Hematopoietic multipotent progenitor cell treated with erythropoietin and hydrocortisone succinate and interleukin-3 and kit ligand, for 6 days (in vitro differentiated cells): ENCODE results near the gene CACNG1.

ENCODE experiments used
- DNase-seq: peaks from one replicate; pipeline ENCODE4 v3.0.0-alpha.2; 2015

The CACNG1 gene

GRCh38 chr17:67052720-67053437, 8.5 kb downstream of the CACNG1 start:
- no peak for DNase-seq

- no peak for DNase-seq
Observed at GRCh38 chr17:67053438-67054000, 9.2 kb downstream of the CACNG1 start.

DNA sequence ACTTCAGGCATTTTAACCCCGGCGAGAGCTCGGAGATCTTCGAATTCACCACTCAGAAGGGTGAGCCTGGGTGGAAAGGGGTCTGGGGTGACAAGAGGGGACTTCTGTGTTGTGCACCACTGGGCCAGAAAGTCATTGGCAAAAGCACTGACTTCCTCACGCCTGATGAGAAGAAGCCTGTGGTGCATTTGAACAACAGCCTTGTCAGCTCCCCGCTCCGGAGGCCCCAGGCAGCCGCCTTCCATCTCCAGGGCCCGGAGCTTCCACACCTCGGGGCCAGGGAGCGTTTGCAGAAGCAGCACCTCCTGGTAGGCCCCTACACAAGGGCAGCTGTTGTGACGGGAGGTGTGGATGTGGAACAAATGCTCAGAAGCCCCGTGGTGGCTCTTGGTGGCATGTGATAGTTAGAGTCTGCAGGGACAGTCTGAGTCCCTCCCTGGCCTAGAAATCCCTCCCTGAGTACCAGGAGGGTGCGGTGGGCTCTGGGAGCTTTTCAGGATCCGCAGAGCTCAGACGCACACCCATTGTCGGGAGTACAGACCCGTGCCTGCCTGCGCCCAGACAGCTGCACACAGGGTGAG, 9.7 kb downstream of the CACNG1 start:
- no peak for DNase-seq

GRCh38 chr17:67054608-67055007, 10.3 kb downstream of the CACNG1 start:
- no peak for DNase-seq

- no peak for DNase-seq
Observed at GRCh38 chr17:67055041-67055443, 10.7 kb downstream of the CACNG1 start.

DNA sequence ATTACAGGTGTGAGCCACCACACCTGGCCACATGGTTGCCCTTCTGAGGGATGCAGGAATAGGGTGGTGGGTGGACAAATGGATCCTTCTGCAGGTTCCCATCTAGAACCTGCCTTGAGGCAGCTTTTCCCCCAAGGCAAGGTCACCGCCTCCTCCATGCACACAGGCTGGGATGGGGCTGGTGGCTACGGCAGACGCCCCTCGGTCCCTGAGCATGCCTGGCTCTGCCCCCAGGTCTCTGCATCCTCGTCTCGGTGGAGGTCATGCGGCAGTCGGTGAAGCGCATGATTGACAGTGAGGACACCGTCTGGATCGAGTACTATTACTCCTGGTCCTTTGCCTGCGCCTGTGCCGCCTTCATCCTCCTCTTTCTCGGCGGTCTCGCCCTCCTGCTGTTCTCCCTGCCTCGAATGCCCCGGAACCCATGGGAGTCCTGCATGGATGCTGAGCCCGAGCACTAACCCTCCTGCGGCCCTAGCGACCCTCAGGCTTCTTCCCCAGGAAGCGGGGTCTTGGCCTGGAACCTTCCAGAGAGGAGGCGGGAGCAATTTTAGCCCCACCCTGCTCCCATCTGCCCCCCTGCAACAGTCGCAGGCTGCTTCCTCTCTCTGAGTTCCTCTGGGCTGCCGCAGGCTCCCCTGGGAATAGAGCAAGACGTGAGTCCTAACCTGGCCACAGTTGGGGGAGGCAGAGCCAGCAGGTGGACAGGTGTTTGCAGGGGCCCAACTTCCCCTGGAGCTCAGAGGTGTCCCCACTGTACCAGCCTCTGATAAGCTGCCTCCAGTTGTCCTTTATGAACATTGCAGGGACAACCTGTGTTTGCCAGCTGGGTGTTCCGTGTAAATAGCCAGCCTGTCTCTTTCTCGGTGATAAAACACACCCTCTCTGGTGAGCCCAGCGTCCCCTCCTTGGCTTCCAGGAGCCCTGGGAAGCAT, 11.7 kb downstream of the CACNG1 start:
- no peak for DNase-seq

GRCh38 chr17:67056746-67057490, 12.6 kb downstream of the CACNG1 start:
- no peak for DNase-seq

DNA sequence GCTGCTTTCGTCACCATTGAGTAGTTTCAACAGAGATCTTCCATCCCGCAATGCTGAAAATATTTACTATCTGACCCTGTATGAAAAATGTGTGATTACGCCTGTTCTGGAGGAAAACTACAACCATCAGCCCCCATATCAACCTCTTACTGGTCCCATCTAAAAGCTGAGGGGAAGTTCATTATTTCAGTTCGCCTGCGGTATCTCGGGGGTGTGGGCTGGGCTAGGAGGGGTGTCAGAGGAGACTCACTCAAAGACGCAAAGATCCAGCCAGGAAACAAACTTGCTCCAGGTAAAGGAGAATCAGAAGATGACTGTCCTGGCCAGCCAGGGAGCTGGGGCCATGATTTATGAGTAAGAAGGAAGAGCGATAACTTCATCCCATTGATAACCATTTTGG, 13.7 kb downstream of the CACNG1 start:
- no peak for DNase-seq

- no peak for DNase-seq
Observed at GRCh38 chr17:67059372-67059771, 15.0 kb downstream of the CACNG1 start.

- DNase-seq: no peak
Observed at GRCh38 chr17:67063141-67063540, 18.8 kb downstream of the CACNG1 start.

- DNase-seq: no peak
Observed at GRCh38 chr17:67066717-67067116, 22.4 kb downstream of the CACNG1 start.

- no peak for DNase-seq
Observed at GRCh38 chr17:67067571-67068482, 23.5 kb downstream of the CACNG1 start.

- DNase-seq: no peak
Observed at GRCh38 chr17:67068999-67069398, 24.6 kb downstream of the CACNG1 start.

- DNase-seq: no peak
Observed at GRCh38 chr17:67069603-67070136, 25.3 kb downstream of the CACNG1 start.

GRCh38 chr17:67071595-67071994, 27.2 kb downstream of the CACNG1 start:
- no peak for DNase-seq

DNA sequence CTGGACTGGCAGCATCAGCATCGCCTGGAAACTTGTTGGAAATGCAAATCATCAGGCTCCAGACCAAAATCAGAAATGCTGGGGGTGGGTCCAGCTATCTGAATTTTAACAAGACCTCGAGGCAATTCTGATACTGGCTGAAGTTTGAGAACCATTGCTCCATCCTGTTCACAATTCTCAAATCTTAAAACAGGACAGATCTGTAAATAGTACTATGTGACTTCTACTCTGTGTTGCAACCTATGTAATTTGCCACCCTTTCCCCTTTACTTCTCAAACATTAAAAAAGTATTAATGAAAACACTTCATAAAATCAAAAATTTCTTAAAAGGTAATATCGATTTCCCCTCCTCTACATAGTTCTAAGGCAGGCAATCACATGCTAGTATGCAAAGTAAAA, 28.5 kb downstream of the CACNG1 start:
- DNase-seq: no peak

GRCh38 chr17:67074781-67075180, 30.4 kb downstream of the CACNG1 start:
- DNase-seq: no peak

DNA sequence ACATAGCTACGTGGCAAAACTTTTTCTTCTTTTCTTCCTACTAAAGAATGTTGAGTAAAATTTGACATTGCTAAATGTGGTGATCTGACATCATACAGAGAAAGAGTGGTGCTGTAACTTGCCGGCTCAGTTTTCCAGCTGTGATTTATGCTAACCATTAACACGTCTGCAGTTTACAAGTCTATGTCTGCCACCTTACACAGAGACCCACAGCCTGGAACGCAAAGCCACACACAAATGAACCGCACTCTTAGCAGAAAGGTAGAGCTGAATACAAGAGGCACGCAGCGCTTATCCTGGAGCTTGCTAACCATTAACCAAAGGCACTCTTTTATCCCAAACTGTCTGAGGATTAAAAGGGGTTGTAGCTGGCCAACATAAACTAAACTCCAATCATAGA, 31.9 kb downstream of the CACNG1 start:
- DNase-seq: no peak

- DNase-seq: no peak
Observed at GRCh38 chr17:67078292-67078691, 33.9 kb downstream of the CACNG1 start.

GRCh38 chr17:67079491-67079890, 35.1 kb downstream of the CACNG1 start:
- DNase-seq: no peak

DNA sequence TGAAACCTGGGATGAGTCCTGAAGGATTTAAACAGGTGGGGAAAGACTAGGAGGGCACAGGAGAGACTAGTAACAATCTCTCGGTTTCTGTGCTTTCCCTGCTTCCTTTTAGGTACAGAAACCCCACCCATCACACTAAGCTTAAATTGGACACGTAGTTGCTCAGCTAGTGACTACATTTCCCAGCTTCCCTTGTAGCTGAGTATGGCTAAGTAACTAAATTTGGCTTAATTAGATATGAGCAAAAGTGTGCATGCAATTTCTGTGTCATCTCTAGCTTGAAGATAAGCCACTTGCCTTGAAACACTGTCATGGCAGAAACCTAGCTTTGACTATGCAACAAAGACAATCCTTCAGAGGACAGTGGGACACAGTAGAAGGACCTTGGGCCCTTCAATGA, 36.5 kb downstream of the CACNG1 start:
- DNase-seq: peak; percentile 12
